Stimulated activated CD4-positive, alpha-beta T cell treated with anti-CD3 and anti-CD28 coated beads, Interleukin-15, amount 100 ng/mL, for 1 hour (primary cell): Measurements from ENCODE around the gene ARHGEF33.
"Not testable (repeated sequence)": the region's sequence is repeated elsewhere in the genome, so short reads cannot be mapped to it uniquely, and the experiment has no call there.

Experiments
- DNase-seq, 2 donors: peaks; one replicate each; pipeline ENCODE4 v3.0.0-alpha.2; 2020; ENCODE audit warnings: low read depth in 1 of 2, low spot score in 1 of 2

ARHGEF33 gene

DNA sequence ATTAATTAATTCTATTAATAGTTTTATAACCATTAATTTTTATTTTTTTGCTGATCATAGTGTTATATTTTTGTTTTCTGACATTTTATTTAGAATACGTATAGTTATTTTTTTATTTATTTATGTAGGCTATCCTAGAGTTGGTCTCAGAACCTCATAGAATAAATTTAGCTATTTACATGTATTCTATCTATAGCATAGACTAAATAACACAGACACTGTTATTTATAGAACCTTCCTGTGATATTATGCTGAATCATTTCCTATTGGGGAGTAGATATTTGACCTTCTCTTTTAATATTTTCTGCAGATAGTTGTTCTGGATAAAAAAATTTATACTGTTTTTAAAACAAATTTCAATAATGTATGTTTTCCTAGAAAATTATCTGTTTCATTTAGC is 20.2 kb downstream of the ARHGEF33 start:
- DNase-seq, result no peak

DNA sequence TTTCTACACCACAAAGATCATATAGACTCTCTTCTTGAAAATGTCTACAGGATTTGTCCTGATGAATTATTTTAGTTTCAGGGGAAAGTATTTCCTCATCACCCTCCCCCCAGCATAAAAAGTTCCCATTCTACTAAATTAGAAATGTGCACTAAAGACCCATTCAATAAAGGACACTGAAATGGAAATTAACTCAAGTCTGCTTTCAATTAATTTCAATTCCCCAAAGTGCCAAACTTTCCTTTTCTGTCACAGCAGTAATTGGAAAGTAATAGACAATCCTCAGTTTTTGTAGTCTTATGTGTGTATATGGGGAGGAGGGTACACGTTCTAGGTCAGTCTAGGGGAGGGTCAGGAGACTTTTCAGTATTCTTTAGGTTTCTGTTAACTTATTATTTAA is 21.5 kb downstream of the ARHGEF33 start:
- DNase-seq, result no peak

DNA sequence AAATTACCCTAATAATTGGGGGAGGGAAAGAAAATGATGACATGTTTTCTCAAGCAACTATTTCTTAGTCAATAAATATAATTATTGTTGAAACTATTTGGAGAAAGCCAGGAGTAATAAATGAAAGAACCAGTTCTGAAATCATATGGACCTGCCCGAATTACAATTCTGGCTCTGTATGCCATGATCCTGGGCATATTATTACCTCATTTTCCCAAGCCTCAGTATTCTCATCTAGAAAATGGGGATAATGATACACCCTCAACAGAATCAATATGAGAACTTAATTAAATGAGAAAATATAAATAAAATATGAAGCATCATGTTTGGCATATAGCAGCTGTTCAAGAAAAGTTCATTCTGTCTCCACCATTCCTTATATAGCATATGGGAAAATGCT is 22.9 kb downstream of the ARHGEF33 start:
- no peak for DNase-seq

GRCh38 chr2:38922389-38922788 is 32.7 kb downstream of the ARHGEF33 start:
- no peak for DNase-seq

- DNase-seq, result no peak
These were observed 33.2 kb downstream of the ARHGEF33 start for GRCh38 chr2:38922902-38923301.

DNA sequence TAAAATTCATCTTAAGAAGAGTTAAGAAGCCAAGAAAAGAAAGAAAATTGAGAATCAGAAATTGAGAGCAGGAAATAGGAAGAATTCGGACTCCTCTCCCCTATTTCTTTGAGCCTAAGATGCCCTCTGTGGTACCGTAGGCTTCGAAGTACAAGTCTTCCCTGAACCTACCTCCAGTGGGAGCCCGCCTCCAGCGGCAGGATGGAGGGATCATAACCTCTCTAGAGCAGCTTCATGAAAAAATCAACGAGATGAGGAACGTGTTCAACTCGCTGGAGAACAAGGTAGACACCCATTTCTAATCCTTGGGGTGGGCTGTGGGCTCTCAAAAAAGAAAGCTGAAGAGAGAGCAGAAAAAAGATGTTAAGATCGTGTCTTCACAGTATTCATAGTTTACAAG is 36.3 kb downstream of the ARHGEF33 start:
- DNase-seq, result no peak

GRCh38 chr2:38930600-38930999 is 40.9 kb downstream of the ARHGEF33 start:
- DNase-seq, result no peak

GRCh38 chr2:38932586-38932985 is 42.9 kb downstream of the ARHGEF33 start:
- DNase-seq, result no peak

DNA sequence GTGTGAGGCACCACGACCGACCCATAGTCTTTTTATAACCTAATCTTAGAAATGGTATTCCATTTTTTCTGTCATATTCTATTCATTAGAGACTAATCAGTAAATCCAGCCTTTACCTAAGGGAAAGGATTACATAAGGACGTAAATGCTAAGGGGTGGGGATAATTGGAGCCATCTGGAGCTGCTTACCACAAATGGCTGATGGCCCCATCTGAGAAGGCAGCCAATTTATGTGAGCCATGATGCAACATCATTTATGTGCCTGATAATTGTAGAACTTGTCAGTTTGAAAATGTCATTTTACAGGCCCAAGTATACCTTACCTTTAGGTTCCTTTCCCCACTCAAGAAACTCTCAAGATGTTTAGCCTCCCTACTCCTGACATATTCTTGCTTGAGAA is 44.0 kb downstream of the ARHGEF33 start:
- DNase-seq, result no peak

DNA sequence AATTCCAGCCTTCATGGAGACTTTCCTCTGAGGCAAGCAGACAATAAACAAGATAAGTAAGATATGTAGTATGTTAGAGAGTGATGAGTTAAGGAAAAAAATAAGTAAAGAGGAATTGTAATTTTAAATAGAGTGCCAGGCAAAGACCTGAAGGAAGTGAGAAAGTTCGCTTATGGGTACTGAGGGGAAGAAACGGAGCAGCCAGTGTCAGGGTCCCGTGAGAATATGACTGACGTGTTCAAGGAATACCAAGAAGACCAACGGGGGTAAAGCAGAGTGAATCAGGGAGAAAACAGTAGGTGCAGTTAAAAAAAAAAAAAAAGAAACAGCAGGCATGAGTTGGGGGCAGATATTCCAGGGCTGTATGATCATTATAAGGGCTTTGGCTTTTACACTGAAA is 45.1 kb downstream of the ARHGEF33 start:
- DNase-seq, result no peak

DNA sequence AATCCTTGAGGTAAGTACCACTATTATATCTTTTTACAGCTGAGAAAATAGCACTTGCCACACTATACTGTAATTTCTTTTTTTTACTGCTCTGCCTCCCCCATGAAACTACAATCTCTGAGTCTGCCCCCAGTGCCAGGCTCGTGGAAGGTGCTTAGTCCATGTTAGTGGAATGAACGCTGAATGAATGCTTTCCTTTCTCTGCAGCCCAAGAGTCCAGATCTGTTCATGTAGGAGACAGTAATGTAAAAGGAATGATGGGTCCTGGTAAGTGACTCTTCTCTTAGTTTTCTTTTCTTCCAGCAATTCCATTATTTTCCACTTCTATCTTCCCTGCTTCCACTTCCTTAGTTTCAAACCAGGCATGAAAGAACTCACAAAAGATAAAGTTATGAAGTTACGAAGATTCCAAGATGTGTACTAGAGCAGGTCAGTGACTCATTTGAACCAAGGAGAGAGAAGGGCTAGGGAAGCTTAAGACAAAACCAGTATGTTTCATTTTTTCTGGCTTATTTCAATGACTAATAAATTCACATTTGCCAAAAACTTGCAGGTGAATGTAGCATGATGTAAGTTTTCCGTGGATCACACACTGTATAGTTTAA is 46.0 kb downstream of the ARHGEF33 start:
- no peak for DNase-seq

DNA sequence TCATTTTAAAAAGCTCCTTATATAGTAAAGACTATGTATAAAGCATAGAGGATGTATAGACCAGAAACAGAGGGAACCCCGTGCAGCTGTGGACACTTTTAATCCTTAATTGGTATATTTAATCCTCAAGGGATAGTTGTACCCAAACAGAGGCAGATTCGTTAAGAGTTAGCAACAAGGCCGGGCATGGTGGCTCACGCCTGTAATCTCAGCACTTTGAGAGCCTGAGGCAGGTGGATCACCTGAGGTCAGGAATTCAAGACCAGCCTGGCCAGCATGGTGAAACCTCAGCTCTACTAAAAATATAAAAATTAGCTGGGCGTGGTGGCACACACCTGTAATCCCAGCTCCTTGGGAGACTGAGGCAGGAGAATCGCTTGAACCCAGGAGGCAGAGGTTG is 46.8 kb downstream of the ARHGEF33 start:
- DNase-seq, result not testable (repeated sequence)

GRCh38 chr2:38937548-38937947 is 47.9 kb downstream of the ARHGEF33 start:
- DNase-seq, result no peak

GRCh38 chr2:38940746-38941145 is 51.1 kb downstream of the ARHGEF33 start:
- no peak for DNase-seq

DNA sequence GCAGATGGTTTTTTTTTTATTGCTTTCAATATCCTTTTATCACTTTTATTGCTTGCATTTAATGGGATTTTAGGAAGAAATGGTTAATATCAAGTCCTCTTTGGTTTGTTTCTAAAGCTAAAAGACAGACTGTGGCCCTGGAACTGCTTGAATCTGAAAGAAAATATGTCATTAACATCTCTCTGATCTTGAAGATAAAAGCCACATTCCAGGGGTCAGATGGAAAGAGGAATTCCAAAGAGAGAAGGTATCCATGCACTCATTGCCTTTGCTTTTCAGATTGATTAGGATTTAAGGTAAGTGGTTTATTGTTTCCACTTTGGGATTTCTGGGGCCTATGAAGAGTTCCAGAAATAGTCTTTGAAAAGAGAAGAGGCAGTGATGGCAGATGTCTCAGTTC is 54.1 kb downstream of the ARHGEF33 start:
- no peak for DNase-seq

- no peak for DNase-seq
These were observed 55.7 kb downstream of the ARHGEF33 start for GRCh38 chr2:38945372-38945771.

GRCh38 chr2:38945911-38946310 is 56.2 kb downstream of the ARHGEF33 start:
- DNase-seq, result no peak

DNA sequence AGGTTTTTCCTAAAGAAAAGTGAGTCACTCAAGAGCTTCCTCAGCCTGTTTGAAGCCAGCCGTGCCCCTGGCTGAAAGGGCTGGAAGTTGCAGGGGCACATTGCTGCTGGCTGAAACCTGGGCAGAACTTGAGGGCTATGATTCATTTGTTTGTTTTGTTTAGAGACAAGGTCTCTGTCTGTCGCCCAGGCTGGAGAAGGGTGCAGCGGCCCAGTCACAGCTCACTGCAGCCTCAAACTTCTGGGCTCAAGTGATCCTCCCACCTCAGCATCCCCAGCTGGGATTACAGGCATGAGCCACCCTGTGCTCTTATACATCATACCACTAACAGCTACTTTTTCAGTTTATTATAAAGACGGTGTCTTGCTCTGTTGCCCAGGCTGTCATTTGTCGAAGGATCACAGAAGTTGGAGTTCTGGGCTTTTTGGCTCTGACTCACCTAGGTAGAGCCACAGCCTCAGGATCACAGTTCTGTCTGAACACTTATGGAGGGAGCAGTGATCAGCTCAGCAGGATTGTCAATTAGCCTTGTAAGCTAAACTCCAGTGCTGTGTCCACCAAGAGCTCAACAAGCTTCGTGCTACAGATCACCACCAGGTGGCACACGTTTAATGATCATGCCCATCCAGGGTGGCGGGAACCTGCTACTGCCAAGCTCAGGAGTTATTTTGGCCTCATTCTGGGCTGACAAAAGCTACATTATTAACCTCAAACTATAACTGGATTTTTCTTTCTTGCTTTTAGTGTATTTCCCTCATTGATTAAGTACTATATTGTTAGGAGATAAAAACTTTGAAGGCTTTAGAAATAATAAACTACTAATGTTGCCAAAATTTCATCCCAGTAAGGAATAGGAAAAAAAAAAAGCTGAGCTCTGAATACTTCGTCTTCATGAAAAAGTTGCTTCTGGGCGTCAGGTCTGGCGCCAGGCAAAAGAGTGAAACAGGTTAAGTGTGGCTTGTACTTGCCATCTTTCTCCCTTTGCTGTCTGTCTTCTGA is 57.9 kb downstream of the ARHGEF33 start:
- peak; percentile 21 to 22 for DNase-seq

GRCh38 chr2:38948387-38948882 is 58.8 kb downstream of the ARHGEF33 start:
- DNase-seq, result no peak

DNA sequence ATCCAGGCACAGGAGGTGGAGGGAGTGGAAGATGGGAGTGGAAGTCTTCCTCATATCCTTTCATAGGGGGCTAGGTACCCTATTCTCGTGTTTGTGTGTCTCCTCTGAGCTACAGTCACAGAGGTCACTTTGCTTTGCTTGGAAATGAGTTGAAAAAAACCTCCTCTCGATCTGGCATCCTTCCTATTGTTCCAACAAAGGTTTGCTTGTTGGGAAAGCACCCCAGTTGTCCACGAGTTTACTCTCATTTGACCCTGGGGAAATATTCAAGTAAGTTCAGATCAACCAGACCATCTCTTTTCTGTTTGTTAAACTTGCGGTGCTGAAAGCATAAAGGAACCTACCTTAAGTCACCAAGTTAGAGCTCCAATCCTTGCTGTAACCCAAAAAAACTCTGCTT is 59.3 kb downstream of the ARHGEF33 start:
- no peak for DNase-seq

DNA sequence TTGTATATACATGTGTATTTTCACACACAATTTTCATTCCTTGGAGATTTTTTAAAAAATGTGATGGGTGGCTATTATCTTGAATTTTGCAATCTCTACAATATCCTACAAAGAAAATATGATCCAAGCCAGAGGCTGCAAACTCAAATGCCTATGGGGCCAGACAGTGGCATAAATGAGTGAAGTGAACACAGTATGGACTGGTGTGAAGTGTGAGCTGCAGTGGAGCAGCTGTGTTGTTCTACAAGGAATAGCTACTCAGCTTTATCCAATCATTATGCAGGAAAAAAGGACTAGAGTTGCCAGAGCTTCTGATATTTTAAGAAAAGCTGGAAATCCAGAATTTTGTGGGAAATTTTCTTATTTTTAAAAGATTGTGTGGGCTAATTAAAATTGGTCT is 62.1 kb downstream of the ARHGEF33 start:
- no peak for DNase-seq

DNA sequence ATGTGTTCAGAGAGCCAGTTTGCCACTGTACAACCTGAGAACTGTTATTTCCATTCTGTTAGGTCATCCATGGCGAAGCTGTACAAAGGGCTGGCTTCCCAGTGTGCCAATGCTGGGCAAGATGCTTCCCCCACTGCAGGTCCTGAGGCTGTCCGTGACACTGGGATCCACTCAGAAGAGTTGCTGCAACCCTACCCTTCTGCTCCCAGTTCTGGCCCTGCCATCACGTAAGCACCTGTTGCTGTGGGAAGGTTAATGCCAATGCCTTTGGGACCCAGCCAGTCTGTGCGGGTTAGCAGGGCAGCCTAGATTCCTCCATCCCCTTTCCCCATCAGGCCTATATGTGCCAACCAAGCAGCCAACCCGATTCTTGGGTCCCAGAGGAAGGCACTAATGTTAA is 68.3 kb downstream of the ARHGEF33 start:
- no peak for DNase-seq
